Measurements from ENCODE around the gene SCYGR2. TPM values are rescaled to one million over a fixed set of nuclear protein-coding genes. Genes with fewer than 3 reads are reported as not detected.

Gene SCYGR2
- total RNA-seq, 1 donor: not detected

GRCh38 chr2:227608561-227609338 lies 10.1 kb downstream of the SCYGR2 start:
- Histone ChIP-seq H3K4me3 (ENCODE audit: insufficient read depth, low read length) (no peak overlapping the region), H3K36me3 (ENCODE audit: insufficient read depth, low read length) (no peaks in the 10 kb centered on the region), H3K79me2 (ENCODE audit: insufficient read depth, low read length) (no peaks in the 10 kb centered on the region), H4K20me1 (ENCODE audit: insufficient read depth, low read length) (no peaks in the 10 kb centered on the region), H2AFZ (ENCODE audit: low read length) (no peak overlapping the region), H3K9me3 (ENCODE audit: low read depth, low read length) (no peaks in the 10 kb centered on the region), H3K27me3 (ENCODE audit: insufficient read depth, low read length) (no peaks in the 10 kb centered on the region), H3K4me2 (ENCODE audit: insufficient read depth, low read length) (no peak overlapping the region), H3K27ac (ENCODE audit: low read depth, low read length) (no peak overlapping the region), H3K4me1 (ENCODE audit: insufficient read depth, low read length) (no peaks in the 10 kb centered on the region)
- no peak for DNase-seq (ENCODE audit: insufficient read length, low spot score, missing footprints)
- no peak for TF ChIP-seq CTCF (IDR thresholded peaks at IDR 0.05; ENCODE audit: extremely low read depth, low read depth, low read length)

- no peak overlapping the region for H3K4me2 ChIP-seq (ENCODE audit: insufficient read depth, low read length)
- no peaks in the 10 kb centered on the region for H3K79me2 ChIP-seq (ENCODE audit: insufficient read depth, low read length)
- H3K27me3 ChIP-seq (ENCODE audit: insufficient read depth, low read length): no peaks in the 10 kb centered on the region
- no peak overlapping the region for H3K4me3 ChIP-seq (ENCODE audit: insufficient read depth, low read length)
- no peaks in the 10 kb centered on the region for H3K9me3 ChIP-seq (ENCODE audit: low read depth, low read length)
- no peak for TF ChIP-seq CTCF (IDR thresholded peaks at IDR 0.05; ENCODE audit: extremely low read depth, low read depth, low read length)
- H4K20me1 ChIP-seq (ENCODE audit: insufficient read depth, low read length): no peaks in the 10 kb centered on the region
- no peaks in the 10 kb centered on the region for H3K36me3 ChIP-seq (ENCODE audit: insufficient read depth, low read length)
- H3K27ac ChIP-seq (ENCODE audit: low read depth, low read length): no peak overlapping the region
- H2AFZ ChIP-seq (ENCODE audit: low read length): no peak overlapping the region
- no peaks in the 10 kb centered on the region for H3K4me1 ChIP-seq (ENCODE audit: insufficient read depth, low read length)
- DNase-seq (ENCODE audit: insufficient read length, low spot score, missing footprints): no peak
Observed at GRCh38 chr2:227610123-227610522, 11.4 kb downstream of the SCYGR2 start.

GRCh38 chr2:227612546-227613271 lies 14.0 kb downstream of the SCYGR2 start:
- H4K20me1 ChIP-seq (ENCODE audit: insufficient read depth, low read length): no peaks in the 10 kb centered on the region
- H3K79me2 ChIP-seq (ENCODE audit: insufficient read depth, low read length): no peaks in the 10 kb centered on the region
- DNase-seq (ENCODE audit: insufficient read length, low spot score, missing footprints): no peak
- no peak overlapping the region for H2AFZ ChIP-seq (ENCODE audit: low read length)
- H3K27me3 ChIP-seq (ENCODE audit: insufficient read depth, low read length): no peaks in the 10 kb centered on the region
- H3K36me3 ChIP-seq (ENCODE audit: insufficient read depth, low read length): no peaks in the 10 kb centered on the region
- H3K4me2 ChIP-seq (ENCODE audit: insufficient read depth, low read length): no peak overlapping the region
- H3K27ac ChIP-seq (ENCODE audit: low read depth, low read length): no peak overlapping the region
- H3K9me3 ChIP-seq (ENCODE audit: low read depth, low read length): no peaks in the 10 kb centered on the region
- H3K4me3 ChIP-seq (ENCODE audit: insufficient read depth, low read length): no peak overlapping the region
- TF ChIP-seq CTCF (IDR thresholded peaks at IDR 0.05; ENCODE audit: extremely low read depth, low read depth, low read length): no peak
- H3K4me1 ChIP-seq (ENCODE audit: insufficient read depth, low read length): no peaks in the 10 kb centered on the region

GRCh38 chr2:227613272-227613660 lies 14.6 kb downstream of the SCYGR2 start:
- Histone ChIP-seq H3K4me2 (ENCODE audit: insufficient read depth, low read length) (no peak overlapping the region), H3K4me3 (ENCODE audit: insufficient read depth, low read length) (no peak overlapping the region), H4K20me1 (ENCODE audit: insufficient read depth, low read length) (no peaks in the 10 kb centered on the region), H3K79me2 (ENCODE audit: insufficient read depth, low read length) (no peaks in the 10 kb centered on the region), H3K9me3 (ENCODE audit: low read depth, low read length) (no peaks in the 10 kb centered on the region), H3K27ac (ENCODE audit: low read depth, low read length) (no peak overlapping the region), H2AFZ (ENCODE audit: low read length) (no peak overlapping the region), H3K27me3 (ENCODE audit: insufficient read depth, low read length) (no peaks in the 10 kb centered on the region), H3K36me3 (ENCODE audit: insufficient read depth, low read length) (no peaks in the 10 kb centered on the region), H3K4me1 (ENCODE audit: insufficient read depth, low read length) (no peaks in the 10 kb centered on the region)
- TF ChIP-seq CTCF (IDR thresholded peaks at IDR 0.05; ENCODE audit: extremely low read depth, low read depth, low read length): no peak
- DNase-seq (ENCODE audit: insufficient read length, low spot score, missing footprints): no peak

Measured in osteoblast (primary cell).